ENCODE data around the gene CFDP1.
A peak's percentile ranks its signal among the peaks of the same experiment; 100 is the strongest.

Gene CFDP1

DNA sequence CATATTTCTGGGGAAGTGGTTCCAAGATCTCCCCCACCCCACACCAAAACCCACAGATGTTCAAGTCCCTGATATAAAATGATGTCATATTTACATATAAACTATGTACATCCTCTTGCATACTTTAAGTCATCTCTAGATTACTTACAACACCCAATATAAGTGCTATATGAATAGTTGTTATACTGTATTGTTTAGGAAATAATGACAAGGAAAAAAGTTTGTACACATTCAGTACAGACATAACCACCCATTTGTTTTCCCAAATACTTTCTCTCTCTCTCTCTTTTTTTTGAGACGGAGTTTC is 11.5 kb downstream of the CFDP1 start:
- TF ChIP-seq, protein P1, sequence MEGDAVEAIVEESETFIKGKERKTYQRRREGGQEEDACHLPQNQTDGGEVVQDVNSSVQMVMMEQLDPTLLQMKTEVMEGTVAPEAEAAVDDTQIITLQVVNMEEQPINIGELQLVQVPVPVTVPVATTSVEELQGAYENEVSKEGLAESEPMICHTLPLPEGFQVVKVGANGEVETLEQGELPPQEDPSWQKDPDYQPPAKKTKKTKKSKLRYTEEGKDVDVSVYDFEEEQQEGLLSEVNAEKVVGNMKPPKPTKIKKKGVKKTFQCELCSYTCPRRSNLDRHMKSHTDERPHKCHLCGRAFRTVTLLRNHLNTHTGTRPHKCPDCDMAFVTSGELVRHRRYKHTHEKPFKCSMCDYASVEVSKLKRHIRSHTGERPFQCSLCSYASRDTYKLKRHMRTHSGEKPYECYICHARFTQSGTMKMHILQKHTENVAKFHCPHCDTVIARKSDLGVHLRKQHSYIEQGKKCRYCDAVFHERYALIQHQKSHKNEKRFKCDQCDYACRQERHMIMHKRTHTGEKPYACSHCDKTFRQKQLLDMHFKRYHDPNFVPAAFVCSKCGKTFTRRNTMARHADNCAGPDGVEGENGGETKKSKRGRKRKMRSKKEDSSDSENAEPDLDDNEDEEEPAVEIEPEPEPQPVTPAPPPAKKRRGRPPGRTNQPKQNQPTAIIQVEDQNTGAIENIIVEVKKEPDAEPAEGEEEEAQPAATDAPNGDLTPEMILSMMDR (IDR thresholded peaks at IDR 0.05; ENCODE audit: insufficient read depth, low read depth, low read length, missing control alignments), result no peak
- no peak for DNase-seq (ENCODE audit: low read depth)
- no peak overlapping the region for H3K4me3 ChIP-seq (ENCODE audit: low read length)

- TF ChIP-seq, protein P1 (IDR thresholded peaks at IDR 0.05; ENCODE audit: insufficient read depth, low read depth, low read length, missing control alignments), result no peak
- peak overlapping the region; percentile 30 for H3K4me3 ChIP-seq (ENCODE audit: low read length)
- peak; percentile 69 for DNase-seq (ENCODE audit: low read depth)
Measured at GRCh38 chr16:75420987-75421819, 12.1 kb downstream of the CFDP1 start.

DNA sequence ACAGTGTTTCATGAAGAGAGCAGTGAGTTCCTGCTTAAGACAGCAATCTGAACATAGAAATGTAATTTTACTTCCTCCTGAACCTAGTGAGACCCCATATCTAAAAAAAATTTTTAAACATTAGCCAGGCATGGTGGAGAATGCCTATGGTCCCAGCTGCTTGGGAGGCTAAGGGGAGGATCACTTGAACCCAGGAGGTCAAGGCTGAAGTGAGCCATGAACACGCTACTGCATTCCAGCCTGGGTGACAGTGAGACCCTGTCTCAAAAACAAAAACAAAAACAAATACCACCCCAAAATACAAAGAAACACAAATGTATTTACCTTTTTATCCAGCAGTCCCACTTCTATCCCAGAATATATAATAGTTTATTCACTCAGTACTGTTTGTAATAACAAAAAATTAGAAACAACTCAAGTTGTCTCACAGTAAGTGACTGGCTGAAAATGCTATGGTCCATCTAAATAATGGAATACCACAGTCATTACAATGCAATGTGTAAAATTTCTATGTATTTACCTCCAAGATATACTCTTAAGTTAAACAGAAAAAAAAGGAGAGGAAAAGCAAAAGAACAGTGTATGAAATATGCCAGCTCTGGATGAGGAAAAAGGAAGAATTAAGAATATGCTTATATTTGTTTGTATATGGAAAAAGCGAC is 16.3 kb downstream of the CFDP1 start:
- H3K4me3 ChIP-seq (ENCODE audit: low read length), result no peak overlapping the region
- TF ChIP-seq, protein P1 (IDR thresholded peaks at IDR 0.05; ENCODE audit: insufficient read depth, low read depth, low read length, missing control alignments), result no peak
- no peak for DNase-seq (ENCODE audit: low read depth)

GRCh38 chr16:75415169-75415905 is 18.0 kb downstream of the CFDP1 start:
- DNase-seq (ENCODE audit: low read depth), result peak; percentile 66
- no peak overlapping the region for H3K4me3 ChIP-seq (ENCODE audit: low read length)
- TF ChIP-seq, protein P1 (IDR thresholded peaks at IDR 0.05; ENCODE audit: insufficient read depth, low read depth, low read length, missing control alignments), result no peak

DNA sequence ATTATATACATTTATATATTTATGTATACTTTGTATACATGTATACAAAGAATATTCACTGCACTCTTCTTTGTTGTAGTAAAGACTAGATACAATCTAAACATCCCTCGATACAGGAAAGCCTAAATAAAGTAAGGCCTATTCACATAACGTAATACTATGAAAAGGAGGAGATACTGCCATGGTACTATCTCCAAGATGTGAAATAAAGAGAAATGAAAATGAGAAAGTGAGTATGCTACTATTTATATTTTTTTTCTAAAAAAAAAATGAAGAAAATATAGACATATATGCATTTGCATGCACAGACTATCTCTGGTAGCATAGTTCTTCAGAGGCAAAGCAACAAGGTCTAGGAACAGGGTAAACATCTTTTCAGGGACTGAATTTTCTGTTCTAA is 19.4 kb downstream of the CFDP1 start:
- DNase-seq (ENCODE audit: low read depth), result no peak
- H3K4me3 ChIP-seq (ENCODE audit: low read length), result no peak overlapping the region
- TF ChIP-seq, protein P1 (IDR thresholded peaks at IDR 0.05; ENCODE audit: insufficient read depth, low read depth, low read length, missing control alignments), result no peak

GRCh38 chr16:75406943-75407342 is 26.4 kb downstream of the CFDP1 start:
- TF ChIP-seq, protein P1 (IDR thresholded peaks at IDR 0.05; ENCODE audit: insufficient read depth, low read depth, low read length, missing control alignments), result no peak
- no peak overlapping the region for H3K4me3 ChIP-seq (ENCODE audit: low read length)
- DNase-seq (ENCODE audit: low read depth), result no peak

All from epithelial cell of esophagus (primary cell).